ENCODE data around the gene TMEM81.

- TF ChIP-seq CTCF (optimal IDR thresholded peaks at IDR 0.05 in 1 of 3, IDR thresholded peaks at IDR 0.05 in 1 of 3, conservative IDR thresholded peaks at IDR 0.05 in 1 of 3; ENCODE audit: extremely low read depth in 1 of 3, insufficient read depth in 2 of 3, low read length in 3 of 3) (no peak), EZH2 (IDR thresholded peaks at IDR 0.05; ENCODE audit: low read length) (no peak)
These were observed 15.7 kb downstream of the TMEM81 start for GRCh38 chr1:205068457-205069040.

Data from keratinocyte (primary cell).